B cell (primary cell): ENCODE data around the gene AIMP2. TPM values are rescaled to one million over a fixed set of nuclear protein-coding genes. Genes with fewer than 3 reads are reported as not detected.
A peak's percentile ranks its signal among the peaks of the same experiment; 100 is the strongest.
"Not testable (repeated sequence)": the region's sequence is repeated elsewhere in the genome, so short reads cannot be mapped to it uniquely, and the experiment has no call there.

Experiments used
- ATAC-seq: fragments of 200-7000 bp; cut with Tn5 transposase; one replicate; pipeline ENCODE4 v1.10.0; 2021; ENCODE audit warnings: low read depth, mild to moderate bottlenecking, moderate number of reproducible peaks, moderate library complexity
- CTCF ChIA-PET: fragments of 350-600 bp; sonication (Branson Sonifier 250); formaldehyde crosslinking; loops from one replicate; lab custom pipeline; 2021; ENCODE audit warnings: antibody characterized with exemption, inconsistent platforms; lab: Charles Lee
- POLR2A ChIA-PET: fragments of 350-600 bp; sonication (Branson Sonifier 250); formaldehyde crosslinking; loops from one replicate; lab custom pipeline; 2021; ENCODE audit warnings: antibody characterized with exemption; lab: Charles Lee
- DNase-seq: peaks from one replicate; pipeline ENCODE4 v3.0.0; 2013
- H2AFZ ChIP-seq: 2 replicates; pipeline ENCODE4 v1.6.1; 2012; ENCODE audit warnings: mild to moderate bottlenecking, low read depth, low read length; ENCODE audit not compliant: insufficient read depth, poor library complexity, severe bottlenecking
- H3K27ac ChIP-seq, 2 donors: 1 replicate in 1 of 2; 2 replicates in 1 of 2; pipeline ENCODE4 v1.5.1; 2012 to 2013; ENCODE audit warnings: low read length in 2 of 2, mild to moderate bottlenecking in 2 of 2, moderate library complexity in 1 of 2
- H3K27me3 ChIP-seq, 4 experiments: fragments of 200-600 bp in 1 of 4; sonication (generic) in 1 of 4; replicated peaks in 1 of 4; 1 replicate in 2 of 4; 2 replicates in 2 of 4; pipeline versions ENCODE4 v1.6.1 to v1.7.0; 2013 to 2016; ENCODE audit warnings: low read length in 3 of 4, mild to moderate bottlenecking in 2 of 4, mixed read lengths in 1 of 4, moderate library complexity in 1 of 4; ENCODE audit not compliant: insufficient read depth in 4 of 4, control insufficient read depth in 3 of 4; ENCODE audit errors: control extremely low read depth in 1 of 4
- H3K36me3 ChIP-seq, 2 experiments: replicated peaks in 1 of 2; 1 replicate in 1 of 2; 2 replicates in 1 of 2; pipeline versions ENCODE4 v1.6.1 to v1.7.1; 2013; ENCODE audit warnings: low read length in 1 of 2; ENCODE audit not compliant: insufficient read depth in 2 of 2, control insufficient read depth in 1 of 2; ENCODE audit errors: control extremely low read depth in 1 of 2, extremely low read depth in 1 of 2
- H3K4me1 ChIP-seq, 2 donors: fragments of 200-600 bp in 1 of 2; sonication (generic) in 1 of 2; 1 replicate in 1 of 2; 2 replicates in 1 of 2; pipeline versions ENCODE4 v1.5.1 to v1.6.1; 2013 to 2017; ENCODE audit warnings: low read length in 2 of 2; ENCODE audit not compliant: control insufficient read depth in 2 of 2, insufficient read depth in 2 of 2
- H3K4me2 ChIP-seq: replicated peaks from 2 replicates; pipeline ENCODE3; 2012; ENCODE audit warnings: mild to moderate bottlenecking, low read depth, low read length; ENCODE audit not compliant: poor library complexity, severe bottlenecking
- H3K4me3 ChIP-seq, 5 experiments: fragments of 200-600 bp in 1 of 5; sonication (generic) in 1 of 5; 1 replicate in 3 of 5; 2 replicates in 2 of 5; pipeline versions ENCODE4 v1.5.1 to v1.7.0; 2011 to 2016; ENCODE audit warnings: low read length in 4 of 5, mild to moderate bottlenecking in 4 of 5, low read depth in 2 of 5, control low read depth in 1 of 5, moderate library complexity in 1 of 5; ENCODE audit not compliant: insufficient read depth in 1 of 5; ENCODE audit errors: control extremely low read depth in 1 of 5, extremely low read depth in 1 of 5
- H3K79me2 ChIP-seq: fragments of 200-600 bp; sonication (generic); one replicate; pipeline ENCODE4 v1.6.0; 2016; ENCODE audit warnings: low read length; ENCODE audit not compliant: control insufficient read depth, insufficient read depth
- H3K9ac ChIP-seq: fragments of 200-600 bp; sonication (generic); 2 replicates; pipeline ENCODE4 v1.6.1; 2017; ENCODE audit warnings: mild to moderate bottlenecking, low read length, moderate library complexity
- H3K9me3 ChIP-seq, 3 donors: one replicate each; pipeline versions ENCODE4 v1.6.1 to v1.7.1; 2013; ENCODE audit warnings: low read length in 2 of 3; ENCODE audit not compliant: control insufficient read depth in 2 of 3, insufficient read depth in 1 of 3; ENCODE audit errors: control extremely low read depth in 1 of 3
- H4K20me1 ChIP-seq: 2 replicates; pipeline ENCODE4 v1.6.0; 2012; ENCODE audit warnings: mild to moderate bottlenecking, low read length; ENCODE audit not compliant: insufficient read depth, control insufficient read depth, poor library complexity, severe bottlenecking
- H3K27ac Mint-ChIP-seq: one replicate; pipeline ENCODE4 v1.8.0; 2021; ENCODE audit warnings: mixed read lengths
- H3K27me3 Mint-ChIP-seq: one replicate; pipeline ENCODE4 v1.8.0; 2021; ENCODE audit warnings: mixed read lengths
- H3K4me1 Mint-ChIP-seq: one replicate; pipeline ENCODE4 v1.8.0; 2021; ENCODE audit warnings: mixed read lengths
- H3K4me3 Mint-ChIP-seq: one replicate; pipeline ENCODE4 v1.8.0; 2021; ENCODE audit warnings: mixed read lengths
- H3K9me3 Mint-ChIP-seq: one replicate; pipeline ENCODE4 v1.8.0; 2022; ENCODE audit warnings: mixed read lengths; ENCODE audit not compliant: insufficient read depth
- CTCF ChIP-seq: fragments of 200-600 bp; IDR thresholded peaks from one replicate; pipeline ENCODE4 v1.8.0; 2022; ENCODE audit warnings: antibody characterized with exemption, mild to moderate bottlenecking
- EZH2 ChIP-seq: IDR thresholded peaks from 2 replicates; pipeline ENCODE4 v1.6.1; 2012; ENCODE audit warnings: borderline replicate concordance, low read depth, mild to moderate bottlenecking, moderate library complexity, low read length; ENCODE audit not compliant: insufficient read depth, poor library complexity, severe bottlenecking
- WGBS: methylation state at CpG from one replicate; pipeline ENCODE4 v1.1.5; 2013; ENCODE audit warnings: missing lambda C conversion rate; ENCODE audit not compliant: insufficient coverage; 5-methylcytosine and 5-hydroxymethylcytosine counted together
- intact Hi-C: fragments of 100-400 bp; cut with micrococcal nuclease; formaldehyde crosslinking; loops from one replicate; pipeline ENCODE4 v1.10.0; 2022
- polyA minus RNA-seq: library from RNA; depleted of rRNA, polyadenylated mRNA; stranded (reverse); fragments of >200 nt; gene quantifications from 2 replicates; pipeline ENCODE4 v1.2.3, GENCODE V29; 2012
- polyA plus RNA-seq: library from polyadenylated mRNA; depleted of rRNA; stranded (reverse); fragments of >200 nt; gene quantifications from 2 replicates; pipeline ENCODE4 v1.2.3, GENCODE V29; 2012
- total RNA-seq, 2 donors: library from RNA; stranded (reverse); fragments of 120-200 nt in 1 of 2; gene quantifications; 1 replicate in 1 of 2; 2 replicates in 1 of 2; pipeline versions ENCODE4 v1.2.3 to v1.2.4, GENCODE V29; 2013 to 2022

The AIMP2 gene
- total RNA-seq (11.7 and 13.1 TPM in 2 replicates), polyA plus RNA-seq (10.1 and 14.0 TPM in 2 replicates), polyA minus RNA-seq (16.2 and 16.3 TPM in 2 replicates)
- total RNA-seq (2013), result 17.9 TPM

- H3K27me3 ChIP-seq, result no peaks in the 10 kb centered on the region
- ATAC-seq (peak; percentile 90), DNase-seq (peak; percentile 96)
- H3K4me3 ChIP-seq, result peak within 1 kb of the TSS; percentile 47 to 93 (median 85)
- peaks cover 4% of the 10 kb centered on the region for H4K20me1 ChIP-seq
- Mint-ChIP-seq H3K27me3 (no peaks in the 10 kb centered on the region), H3K4me3 (peak within 1 kb of the TSS; percentile 94), H3K27ac (peak within 1 kb of the TSS; percentile 93), H3K9me3 (no peaks in the 10 kb centered on the region), H3K4me1 (peaks cover 34% of the 10 kb centered on the region)
- TF ChIP-seq CTCF (peak; percentile 33), EZH2 (no peak)
- peak within 1 kb of the TSS; percentile 83 for H3K9ac ChIP-seq
- H3K4me2 ChIP-seq, result peak within 1 kb of the TSS; percentile 90
- no peaks in the 10 kb centered on the region for H3K9me3 ChIP-seq
- ChIA-PET POLR2A (interaction anchor here (0.5 to 1.1 kb wide), 4 partner anchors 15 to 439 kb away, joined by 3 to 9 read pairs (median 6); partner anchors contain the start of gene DAGLB), CTCF (interaction anchor here (0.8 to 3.6 kb wide), 9 partner anchors 11 to 425 kb away, joined by 3 to 29 read pairs (median 3); no protein-coding TSS in a partner anchor)
- under 1% methylated on average over 84 of the region's 84 CpGs for WGBS
- H3K79me2 ChIP-seq, result peaks cover 57% of the 10 kb centered on the region
- peaks cover 0 to 5% of the 10 kb centered on the region in 2 experiments for H3K36me3 ChIP-seq
- intact Hi-C loops, result loop anchor here (1.0 kb wide), 3 partner anchors 12 to 263 kb away; partner anchors contain the start of gene CYTH3
- H3K4me1 ChIP-seq, result peaks cover 3 to 9% of the 10 kb centered on the region in 2 donors
- peak within 1 kb of the TSS; percentile 92 for H2AFZ ChIP-seq
- H3K27ac ChIP-seq, result peak within 1 kb of the TSS; percentile 80 to 86
Observed at GRCh38 chr7:6008668-6009611, at the start of gene AIMP2, which contains the start of gene PMS2. TSS of gene AIMP2 (plus strand) at chr7:6009272. CDS start at chr7:6009364, 92 bp downstream. TSS of gene PMS2 (minus strand) at chr7:6009049. CDS start at chr7:6009019, 30 bp downstream.

DNA sequence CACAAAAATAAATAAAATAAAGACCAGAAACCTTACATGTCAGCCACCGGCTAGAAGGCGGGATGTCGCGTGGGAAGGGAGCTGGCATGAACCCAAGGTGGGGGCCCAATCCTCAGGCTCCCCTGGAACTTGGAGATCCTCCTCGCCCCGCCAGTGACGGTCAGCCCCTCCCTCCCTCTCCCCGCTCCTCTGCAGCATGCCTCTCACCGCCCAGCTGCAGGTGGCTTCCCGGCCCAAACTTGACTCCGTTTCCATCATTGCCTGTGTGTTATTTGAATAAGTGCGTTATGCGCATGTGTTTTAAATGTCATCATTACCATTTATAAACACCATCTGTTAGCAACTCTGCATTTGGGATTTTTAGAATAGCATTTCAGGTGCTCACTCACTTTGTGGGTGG is 45.9 kb upstream of the AIMP2 start:
- H4K20me1 ChIP-seq, H3K27me3 Mint-ChIP-seq, H3K4me2 ChIP-seq, H3K9ac ChIP-seq, DNase-seq, POLR2A ChIA-PET, H3K27ac Mint-ChIP-seq, H3K4me1 Mint-ChIP-seq, H3K36me3 ChIP-seq, H3K4me3 ChIP-seq, H2AFZ ChIP-seq, CTCF ChIA-PET, H3K27me3 ChIP-seq, H3K79me2 ChIP-seq, H3K4me1 ChIP-seq, ATAC-seq, H3K9me3 Mint-ChIP-seq, intact Hi-C loops, H3K27ac ChIP-seq, H3K9me3 ChIP-seq, H3K4me3 Mint-ChIP-seq: not testable (repeated sequence)
- WGBS, result no CpG with 5 or more reads among the region's 13 CpGs

DNA sequence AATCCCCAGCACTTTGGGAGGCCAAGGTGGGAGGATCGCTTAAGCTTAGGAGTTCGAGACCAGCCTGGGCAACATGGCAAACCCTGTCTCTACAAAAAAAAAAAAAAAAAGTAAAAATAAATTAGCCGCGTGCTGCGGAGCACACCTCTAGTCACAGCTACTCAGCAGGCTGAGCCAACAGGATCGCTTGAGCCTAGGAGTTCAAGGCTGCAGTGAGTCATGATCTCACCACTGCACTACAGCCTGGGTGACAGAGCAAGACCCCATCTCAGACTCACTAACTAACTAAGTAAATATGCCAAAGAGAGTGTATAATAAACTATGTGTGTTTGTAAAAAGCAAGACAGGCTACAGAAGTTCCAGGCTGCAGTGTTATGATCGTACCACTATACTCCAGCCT is 45.3 kb upstream of the AIMP2 start:
- H3K4me3 Mint-ChIP-seq, H3K27ac Mint-ChIP-seq, H3K4me1 Mint-ChIP-seq, H3K4me3 ChIP-seq, H3K27me3 Mint-ChIP-seq, CTCF ChIA-PET, H3K27me3 ChIP-seq, H3K27ac ChIP-seq, POLR2A ChIA-PET, H3K36me3 ChIP-seq, H4K20me1 ChIP-seq, H3K79me2 ChIP-seq, H3K9ac ChIP-seq, ATAC-seq, DNase-seq, H3K4me1 ChIP-seq, H2AFZ ChIP-seq, H3K9me3 ChIP-seq, H3K4me2 ChIP-seq, intact Hi-C loops, H3K9me3 Mint-ChIP-seq: not testable (repeated sequence)
- WGBS, result no CpG with 5 or more reads among the region's 7 CpGs
